Activated naive CD4-positive, alpha-beta T cell treated with anti-CD3 and anti-CD28 coated beads for 36 hours (primary cell): ENCODE results near the gene FBRSL1. TPM values are rescaled to one million over a fixed set of nuclear protein-coding genes. Genes with fewer than 3 reads are reported as not detected.

Experiments
- CTCF ChIA-PET: fragments of 350-600 bp; sonication (Branson Sonifier 250); formaldehyde crosslinking; loops from one replicate; lab custom pipeline; 2021; ENCODE audit warnings: antibody characterized with exemption; lab: Charles Lee
- DNase-seq: peaks from one replicate; pipeline ENCODE4 v3.0.0-alpha.2; 2020
- H3K27ac Mint-ChIP-seq: one replicate; pipeline ENCODE4 v1.8.0; 2021; ENCODE audit warnings: mild to moderate bottlenecking, mixed read lengths
- H3K27me3 Mint-ChIP-seq: one replicate; pipeline ENCODE4 v1.8.0; 2021; ENCODE audit warnings: low read depth, mixed read lengths
- H3K36me3 Mint-ChIP-seq: one replicate; pipeline ENCODE4 v1.8.0; 2021; ENCODE audit warnings: low read depth, mixed read lengths
- H3K4me1 Mint-ChIP-seq: one replicate; pipeline ENCODE4 v1.8.0; 2021; ENCODE audit warnings: low read depth, mixed read lengths
- H3K4me3 Mint-ChIP-seq: one replicate; pipeline ENCODE4 v1.8.0; 2021; ENCODE audit warnings: mild to moderate bottlenecking, moderate library complexity, mixed read lengths
- H3K9me3 Mint-ChIP-seq: one replicate; pipeline ENCODE4 v1.8.0; 2021; ENCODE audit warnings: mixed read lengths
- intact Hi-C: fragments of 100-400 bp; cut with micrococcal nuclease; formaldehyde crosslinking; loops from one replicate; pipeline ENCODE4 v1.15.1; 2023
- total RNA-seq, 2 experiments: library from RNA; stranded (reverse); gene quantifications; one replicate each; pipeline ENCODE4 v1.2.3, GENCODE V29; 2021

Gene FBRSL1
- total RNA-seq, 2 experiments from 2014 or later, result 35.1 to 36.3 TPM

GRCh38 chr12:132513458-132514135, 23.6 kb downstream of the FBRSL1 start:
- Mint-ChIP-seq H3K4me3 (no peak overlapping the region), H3K36me3 (peaks cover 19% of the 10 kb centered on the region), H3K27me3 (no peaks in the 10 kb centered on the region), H3K4me1 (no peaks in the 10 kb centered on the region), H3K9me3 (peaks cover 6% of the 10 kb centered on the region), H3K27ac (no peak overlapping the region)
- no peak for DNase-seq
- CTCF ChIA-PET, result interaction anchor here (0.7 to 0.8 kb wide), 2 partner anchors 10 to 15 kb away, joined by 3 to 4 read pairs; no protein-coding TSS in a partner anchor
- intact Hi-C loops, result no loop called here

GRCh38 chr12:132514216-132514820, 24.4 kb downstream of the FBRSL1 start:
- Mint-ChIP-seq H3K27me3 (no peaks in the 10 kb centered on the region), H3K36me3 (peaks cover 26% of the 10 kb centered on the region), H3K27ac (no peak overlapping the region), H3K4me3 (no peak overlapping the region), H3K9me3 (peaks cover 12% of the 10 kb centered on the region), H3K4me1 (no peaks in the 10 kb centered on the region)
- CTCF ChIA-PET, result interaction anchor here (0.7 to 1.0 kb wide), 3 partner anchors 9 to 102 kb away, joined by 3 to 4 read pairs (median 3); no protein-coding TSS in a partner anchor
- no peak for DNase-seq
- intact Hi-C loops, result no loop called here

- no peak overlapping the region for H3K4me3 Mint-ChIP-seq
- DNase-seq, result no peak
- H3K4me1 Mint-ChIP-seq, result no peaks in the 10 kb centered on the region
- H3K36me3 Mint-ChIP-seq, result peaks cover 28% of the 10 kb centered on the region
- CTCF ChIA-PET, result interaction anchor here (1.0 kb wide), 1 partner anchor 101 kb away, joined by 3 read pairs; no protein-coding TSS in a partner anchor
- no peak overlapping the region for H3K27ac Mint-ChIP-seq
- intact Hi-C loops, result no loop called here
- no peaks in the 10 kb centered on the region for H3K27me3 Mint-ChIP-seq
- H3K9me3 Mint-ChIP-seq, result peaks cover 12% of the 10 kb centered on the region
Observed at GRCh38 chr12:132514838-132515237, 24.9 kb downstream of the FBRSL1 start.

GRCh38 chr12:132516095-132517012, 26.4 kb downstream of the FBRSL1 start:
- H3K4me1 Mint-ChIP-seq, result no peaks in the 10 kb centered on the region
- H3K9me3 Mint-ChIP-seq, result peaks cover 12% of the 10 kb centered on the region
- H3K36me3 Mint-ChIP-seq, result peaks cover 26% of the 10 kb centered on the region
- H3K27me3 Mint-ChIP-seq, result no peaks in the 10 kb centered on the region
- H3K27ac Mint-ChIP-seq, result no peak overlapping the region
- CTCF ChIA-PET, result interaction anchor here (0.7 to 1.3 kb wide), 5 partner anchors 9 to 263 kb away, joined by 3 to 4 read pairs (median 3); no protein-coding TSS in a partner anchor
- no peak for DNase-seq
- H3K4me3 Mint-ChIP-seq, result no peak overlapping the region
- intact Hi-C loops, result no loop called here

GRCh38 chr12:132517013-132517739, 27.2 kb downstream of the FBRSL1 start:
- Mint-ChIP-seq H3K4me3 (no peak overlapping the region), H3K4me1 (peaks cover 4% of the 10 kb centered on the region), H3K9me3 (peaks cover 12% of the 10 kb centered on the region), H3K27ac (no peak overlapping the region), H3K36me3 (peaks cover 26% of the 10 kb centered on the region), H3K27me3 (no peaks in the 10 kb centered on the region)
- intact Hi-C loops, result no loop called here
- CTCF ChIA-PET, result interaction anchor here (0.9 to 1.3 kb wide), 3 partner anchors 8 to 103 kb away, joined by 3 to 4 read pairs (median 4); no protein-coding TSS in a partner anchor
- DNase-seq, result no peak

GRCh38 chr12:132517740-132518100, 27.8 kb downstream of the FBRSL1 start:
- Mint-ChIP-seq H3K4me1 (peaks cover 4% of the 10 kb centered on the region), H3K27ac (no peak overlapping the region), H3K9me3 (peaks cover 12% of the 10 kb centered on the region), H3K4me3 (no peak overlapping the region), H3K36me3 (peaks cover 26% of the 10 kb centered on the region), H3K27me3 (no peaks in the 10 kb centered on the region)
- DNase-seq, result no peak
- CTCF ChIA-PET, result no interaction called here
- intact Hi-C loops, result no loop called here

- H3K4me1 Mint-ChIP-seq, result peaks cover 4% of the 10 kb centered on the region
- peaks cover 24% of the 10 kb centered on the region for H3K36me3 Mint-ChIP-seq
- H3K4me3 Mint-ChIP-seq, result no peak overlapping the region
Observed at GRCh38 chr12:132518354-132518992, 28.5 kb downstream of the FBRSL1 start.

GRCh38 chr12:132520421-132521199, 30.7 kb downstream of the FBRSL1 start:
- peaks cover 20% of the 10 kb centered on the region for H3K36me3 Mint-ChIP-seq
- CTCF ChIA-PET, result interaction anchor here (0.7 to 2.9 kb wide), 3 partner anchors 14 to 130 kb away, joined by 3 to 14 read pairs (median 3); no protein-coding TSS in a partner anchor

More at GRCh38 chr12:132518354-132518992, 28.5 kb downstream of the FBRSL1 start:
- no peak overlapping the region for H3K27ac Mint-ChIP-seq
- no peak for DNase-seq
- intact Hi-C loops, result no loop called here
- CTCF ChIA-PET, result interaction anchor here (0.6 to 2.9 kb wide), 2 partner anchors 14 to 104 kb away, joined by 3 to 14 read pairs; no protein-coding TSS in a partner anchor
- peaks cover 12% of the 10 kb centered on the region for H3K9me3 Mint-ChIP-seq
- H3K27me3 Mint-ChIP-seq, result no peaks in the 10 kb centered on the region

GRCh38 chr12:132521200-132521580, 31.2 kb downstream of the FBRSL1 start:
- Mint-ChIP-seq H3K4me1 (peaks cover 9% of the 10 kb centered on the region), H3K27me3 (no peaks in the 10 kb centered on the region), H3K36me3 (peaks cover 20% of the 10 kb centered on the region), H3K9me3 (peaks cover 12% of the 10 kb centered on the region), H3K4me3 (no peak overlapping the region), H3K27ac (no peak overlapping the region)
- CTCF ChIA-PET, result interaction anchor here (0.7 to 2.9 kb wide), 3 partner anchors 14 to 131 kb away, joined by 3 to 14 read pairs (median 3); no protein-coding TSS in a partner anchor
- no peak for DNase-seq
- intact Hi-C loops, result no loop called here

More at GRCh38 chr12:132520421-132521199, 30.7 kb downstream of the FBRSL1 start:
- intact Hi-C loops, result no loop called here
- Mint-ChIP-seq H3K9me3 (peaks cover 12% of the 10 kb centered on the region), H3K27ac (no peak overlapping the region), H3K4me1 (peaks cover 9% of the 10 kb centered on the region), H3K4me3 (no peak overlapping the region), H3K27me3 (no peaks in the 10 kb centered on the region)
- DNase-seq, result no peak

GRCh38 chr12:132521712-132522292, 31.9 kb downstream of the FBRSL1 start:
- peaks cover 19% of the 10 kb centered on the region for H3K36me3 Mint-ChIP-seq
- DNase-seq, result no peak
- no peaks in the 10 kb centered on the region for H3K27me3 Mint-ChIP-seq
- peaks cover 12% of the 10 kb centered on the region for H3K9me3 Mint-ChIP-seq
- peaks cover 9% of the 10 kb centered on the region for H3K4me1 Mint-ChIP-seq
- CTCF ChIA-PET, result interaction anchor here (1.2 to 2.3 kb wide), 4 partner anchors 59 to 108 kb away, joined by 3 to 12 read pairs (median 6); no protein-coding TSS in a partner anchor
- intact Hi-C loops, result no loop called here
- no peak overlapping the region for H3K4me3 Mint-ChIP-seq
- no peak overlapping the region for H3K27ac Mint-ChIP-seq
